GM12878 (cell line): Measurements from ENCODE around the gene RSPO4. TPM values are rescaled to one million over a fixed set of nuclear protein-coding genes. Genes with fewer than 3 reads are reported as not detected.

Experiments used
- ATAC-seq: fragments of 200-7000 bp; cut with Tn5 transposase; 3 replicates; pipeline ENCODE4 v1.9.1; 2020; ENCODE audit warnings: mild to moderate bottlenecking, moderate library complexity
- BruUV-seq: library from RNA; stranded (reverse); fragments of 400-500 nt; replicated peaks from 2 replicates; lab custom pipeline; 2021; lab: Mats Ljungman, UMichigan
- CTCF ChIA-PET: fragments of 300-600 bp; sonication (Branson Sonifier 250); formaldehyde crosslinking; extraction: SDS; loops from one replicate; lab custom pipeline; 2021; ENCODE audit warnings: inconsistent platforms; lab: Yijun Ruan, JAX
- POLR2A ChIA-PET: fragments of 350-600 bp; formaldehyde crosslinking; extraction: SDS; loops from one replicate; lab custom pipeline; 2021; ENCODE audit warnings: inconsistent platforms; lab: Charles Lee
- RAD21 ChIA-PET: fragments of 300-600 bp; sonication (Branson Sonifier 250); formaldehyde crosslinking; loops from one replicate; lab custom pipeline; 2023; ENCODE audit warnings: antibody characterized with exemption; ENCODE audit not compliant: unreplicated experiment; lab: Charles Lee
- SMC1A ChIA-PET: fragments of 300-600 bp; sonication (Branson Sonifier 250); formaldehyde crosslinking; loops from one replicate; lab custom pipeline; 2023; ENCODE audit not compliant: unreplicated experiment, uncharacterized antibody; lab: Charles Lee
- DNase-seq: peaks from one replicate; pipeline ENCODE4 v3.0.0-alpha.2; 2011; ENCODE audit warnings: low read depth, low spot score
- FAIRE-seq: peaks from 3 replicates; lab custom pipeline; 2011; peaks lifted over from hg19 to GRCh38; lab: Jason Lieb, UNC
- H2AFZ ChIP-seq: 2 replicates; pipeline ENCODE4 v1.6.0; 2011; ENCODE audit warnings: low read depth, low read length, control low read depth; ENCODE audit not compliant: control insufficient read depth
- H3K27ac ChIP-seq: 2 replicates; pipeline ENCODE4 v1.5.1; 2011; ENCODE audit warnings: control low read depth; ENCODE audit not compliant: control insufficient read depth, insufficient read depth
- H3K27me3 ChIP-seq, 2 experiments: replicated peaks in 1 of 2; 2 replicates each; pipeline versions ENCODE4 v1.6.0 to v1.6.1; 2011; ENCODE audit warnings: low read length in 1 of 2; ENCODE audit not compliant: control insufficient read depth in 2 of 2, insufficient read depth in 2 of 2
- H3K36me3 ChIP-seq, 2 experiments: 2 replicates each; pipeline ENCODE4 v1.5.1; 2011; ENCODE audit warnings: low read length in 1 of 2; ENCODE audit not compliant: control insufficient read depth in 2 of 2, insufficient read depth in 2 of 2
- H3K4me1 ChIP-seq: 2 replicates; pipeline ENCODE4 v1.6.1; 2011; ENCODE audit warnings: mild to moderate bottlenecking, low read length, moderate library complexity, mixed read lengths; ENCODE audit not compliant: control insufficient read depth, insufficient read depth
- H3K4me2 ChIP-seq: 2 replicates; pipeline ENCODE4 v1.6.0; 2011; ENCODE audit warnings: control low read depth; ENCODE audit not compliant: control insufficient read depth, insufficient read depth
- H3K4me3 ChIP-seq: fragments of 200-600 bp; sonication (generic); 2 replicates; pipeline ENCODE4 v1.5.1; 2016
- H3K79me2 ChIP-seq: 2 replicates; pipeline ENCODE4 v1.6.0; 2011; ENCODE audit warnings: low read length; ENCODE audit not compliant: control insufficient read depth, insufficient read depth
- H3K9ac ChIP-seq: 2 replicates; pipeline ENCODE4 v1.8.0; 2011; ENCODE audit warnings: low read length, control low read depth, mixed read lengths; ENCODE audit not compliant: control insufficient read depth, insufficient read depth
- H3K9me3 ChIP-seq: replicated peaks from 3 replicates; pipeline ENCODE4 v1.5.1; 2011; ENCODE audit warnings: mild to moderate bottlenecking, low read length; ENCODE audit not compliant: control insufficient read depth, insufficient read depth
- H4K20me1 ChIP-seq: 2 replicates; pipeline ENCODE4 v1.6.0; 2011; ENCODE audit not compliant: control insufficient read depth, insufficient read depth
- ATF7 ChIP-seq: fragments of 450-650 bp; IDR thresholded peaks from 2 replicates; pipeline ENCODE4 v1.6.1; 2016; ENCODE audit warnings: low read depth, mild to moderate bottlenecking
- HSF1 ChIP-seq: fragments of 150-350 bp; IDR thresholded peaks from 2 replicates; pipeline ENCODE4 v1.6.1; 2014; ENCODE audit warnings: mild to moderate bottlenecking, low read depth, low read length
- MTA3 ChIP-seq: IDR thresholded peaks from 2 replicates; pipeline ENCODE4 v1.6.1; 2012; ENCODE audit warnings: low read length, inconsistent platforms, borderline replicate concordance
- NFYB ChIP-seq: IDR thresholded peaks from 2 replicates; pipeline ENCODE4 v1.6.1; 2011; ENCODE audit warnings: low read depth, mild to moderate bottlenecking, low read length, improper control_type of control experiment, moderate library complexity; ENCODE audit not compliant: insufficient read depth
- POLR2AphosphoS2 ChIP-seq: IDR thresholded peaks from 2 replicates; pipeline ENCODE4 v1.6.1; 2011; ENCODE audit warnings: low read depth, mild to moderate bottlenecking, low read length, improper control_type of control experiment, moderate library complexity
- SKIL ChIP-seq: fragments of 450-650 bp; IDR thresholded peaks from 2 replicates; pipeline ENCODE4 v1.6.1; 2017; ENCODE audit warnings: mild to moderate bottlenecking, low read depth, inconsistent platforms; ENCODE audit not compliant: poor library complexity, severe bottlenecking
- YY1 ChIP-seq: IDR thresholded peaks from 2 replicates; pipeline ENCODE4 v1.6.1; 2011; ENCODE audit warnings: low read depth, mild to moderate bottlenecking, low read length
- ZBTB33 ChIP-seq: fragments of 450-650 bp; IDR thresholded peaks from 2 replicates; pipeline ENCODE4 v1.6.1; 2017; ENCODE audit warnings: mild to moderate bottlenecking
- WGBS: methylation state at CpG from one replicate; pipeline ENCODE4 v1.1.6; 2016; ENCODE audit warnings: low lambda C conversion rate; ENCODE audit not compliant: insufficient replicate concordance, insufficient coverage; ENCODE audit errors: missing lambda C conversion rate; 5-methylcytosine and 5-hydroxymethylcytosine counted together
- in situ Hi-C: fragments of 300-500 bp; cut with MboI; formaldehyde crosslinking; loops from 9 replicates; pipeline ENCODE4 v1.14.3; 2018; ENCODE audit warnings: mixed read lengths
- intact Hi-C: fragments of 100-400 bp; cut with micrococcal nuclease; formaldehyde crosslinking; loops from one replicate; pipeline ENCODE4 v1.14.2; 2022; ENCODE audit not compliant: unreplicated experiment
- polyA plus RNA-seq, 11 experiments: library from polyadenylated mRNA; depleted of rRNA in 4 of 11; unstranded in 6 of 11; stranded (reverse) in 5 of 11; fragments of >200 nt; fragmentation: Nextera tagmentation in 4 of 11; fragmentation: Illumina TruSeq in 1 of 11; extraction: Ambion mirVana in 4 of 11; extraction: Trizol in 1 of 11; gene quantifications; 1 replicate in 1 of 11; 2 replicates in 10 of 11; pipeline versions ENCODE4 v1.2.1 to v1.2.3, GENCODE V29; 2011 to 2016; ENCODE audit warnings: inconsistent platforms in 2 of 11, missing spikeins in 2 of 11, low read depth in 1 of 11
- total RNA-seq, 4 experiments: library from RNA; depleted of rRNA in 3 of 4; stranded (reverse); fragments of >200 nt in 3 of 4; fragmentation: Illumina TruSeq in 1 of 4; extraction: Trizol in 1 of 4; gene quantifications; 2 replicates each; pipeline versions ENCODE4 v1.2.1 to v1.2.3, GENCODE V29; 2013 to 2021

The RSPO4 gene
- total and polyA plus RNA-seq, 10 of the 15 experiments (the other 5 are each of a cell fraction or from before 2014, with no cell fraction given): 0.06 TPM; not detected in 9

- SMC1A ChIA-PET: interaction anchor here (0.5 to 5.4 kb wide), 14 partner anchors 15 to 255 kb away, joined by 3 to 52 read pairs (median 4); partner anchors contain the start of gene FAM110A
- WGBS: 48% methylated on average over 7 of the region's 7 CpGs
- H3K4me2 ChIP-seq: no peak overlapping the region
- in situ Hi-C loops: loop anchor here (5.0 kb wide), 1 partner anchor 138 kb away; no protein-coding TSS in a partner anchor
- no TSS peak for BruUV-seq
- no peaks in the 10 kb centered on the region for H4K20me1 ChIP-seq
- no peak overlapping the region for H3K9ac ChIP-seq
- TF ChIP-seq HSF1 (no peak), YY1 (no peak), POLR2AphosphoS2 (no peak), MTA3 (no peak), SKIL (no peak), ZBTB33 (no peak), ATF7 (peak; percentile 84), NFYB (no peak)
- TF ChIP-seq, all 136 proteins: peak for 1
- H3K27me3 ChIP-seq: no peaks in the 10 kb centered on the region; a peak in 1 of 4 replicates
- POLR2A ChIA-PET: no interaction called here
- FAIRE-seq (no peak), DNase-seq (no peak), ATAC-seq (no peak)
- intact Hi-C loops: loop anchor here (1.0 kb wide), 2 partner anchors 139 to 153 kb away; no protein-coding TSS in a partner anchor
- no peaks in the 10 kb centered on the region for H3K79me2 ChIP-seq
- H3K4me3 ChIP-seq: no peak overlapping the region
- CTCF ChIA-PET: interaction anchor here (0.6 to 4.6 kb wide), 29 partner anchors 9 to 253 kb away, joined by 3 to 142 read pairs (median 4); partner anchors contain the start of gene FAM110A
- RAD21 ChIA-PET: interaction anchor here (0.6 to 4.6 kb wide), 10 partner anchors 28 to 1294 kb away, joined by 3 to 94 read pairs (median 4); no protein-coding TSS in a partner anchor
- H3K36me3 ChIP-seq: no peaks in the 10 kb centered on the region
- no peak overlapping the region for H3K27ac ChIP-seq
- no peaks in the 10 kb centered on the region for H3K4me1 ChIP-seq
- no peaks in the 10 kb centered on the region for H3K9me3 ChIP-seq
- no peak overlapping the region for H2AFZ ChIP-seq
These were observed 46.5 kb downstream of the RSPO4 start for GRCh38 chr20:955656-956055.
